ENCODE results near the gene PRG2.

Gene PRG2

DNA sequence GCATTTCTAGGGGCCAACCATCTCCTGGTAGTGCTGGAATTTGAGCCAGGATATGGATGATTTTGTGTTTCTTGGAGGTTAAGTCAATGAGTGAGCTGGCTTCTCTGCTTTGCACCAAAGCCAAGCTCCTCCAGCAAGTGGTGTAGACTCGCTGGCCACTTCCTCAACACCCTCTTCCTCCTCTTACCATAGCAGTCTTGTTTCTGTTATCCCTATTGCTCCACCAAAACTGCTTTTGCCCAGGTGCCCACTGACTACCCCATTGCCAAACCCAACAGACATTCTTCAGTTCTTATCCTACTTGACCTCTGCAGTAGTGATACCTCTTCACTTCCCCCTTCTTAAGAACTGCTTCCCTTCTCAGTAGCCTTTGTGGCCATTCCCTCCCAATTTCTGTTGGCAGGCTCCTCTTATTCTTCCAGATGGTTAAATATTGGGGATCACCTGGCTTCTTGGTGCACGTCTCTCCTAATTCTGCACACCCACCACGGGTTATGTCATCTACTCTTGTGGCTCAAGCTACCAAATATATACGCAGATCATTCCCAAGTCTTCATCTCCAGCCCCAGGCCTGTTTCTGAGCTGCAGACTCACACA lies 7.0 kb upstream of the PRG2 start:
- DNase-seq (ENCODE audit: low read depth in 2 of 2, low spot score in 1 of 2) = no peak

GRCh38 chr11:57396744-57397143 lies 6.3 kb upstream of the PRG2 start:
- no peak for DNase-seq (ENCODE audit: low read depth in 2 of 2, low spot score in 1 of 2)

DNA sequence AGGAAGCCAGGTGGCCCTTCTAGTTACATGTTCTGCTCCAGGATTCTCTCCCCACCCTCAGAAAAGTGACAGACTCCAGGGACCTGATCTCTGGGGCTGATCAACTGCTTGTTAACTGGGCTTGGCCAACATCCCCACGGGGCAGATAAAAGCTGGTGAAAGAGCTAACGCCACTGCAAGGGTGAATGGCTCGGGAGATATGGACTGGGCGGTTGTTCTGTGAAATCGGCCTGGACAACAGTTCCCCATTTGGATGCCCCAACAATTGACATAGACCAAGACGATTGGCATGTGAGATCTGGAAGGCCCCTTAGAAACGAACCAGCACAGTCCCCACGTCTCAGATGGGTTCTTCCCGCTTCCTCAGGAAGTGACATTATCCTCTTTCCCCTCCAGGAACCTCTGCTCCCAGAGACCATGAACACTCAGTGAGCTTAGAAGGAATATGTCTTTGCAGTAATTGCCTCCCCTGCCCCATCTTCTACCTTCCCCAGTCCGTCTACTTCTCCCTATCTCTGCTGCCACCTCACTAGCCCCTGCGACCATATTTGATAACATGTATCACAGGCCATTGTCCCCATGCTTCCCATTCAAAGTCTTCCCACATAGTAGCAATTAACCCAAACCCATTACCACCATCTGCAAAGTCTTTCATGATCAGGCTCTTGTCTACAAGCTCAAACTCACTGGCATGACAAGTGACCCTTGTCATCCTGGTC lies 5.6 kb upstream of the PRG2 start:
- DNase-seq (ENCODE audit: low read depth in 2 of 2, low spot score in 1 of 2) = no peak

GRCh38 chr11:57394203-57394965 lies 3.9 kb upstream of the PRG2 start:
- DNase-seq (ENCODE audit: low read depth in 2 of 2, low spot score in 1 of 2) = no peak

DNA sequence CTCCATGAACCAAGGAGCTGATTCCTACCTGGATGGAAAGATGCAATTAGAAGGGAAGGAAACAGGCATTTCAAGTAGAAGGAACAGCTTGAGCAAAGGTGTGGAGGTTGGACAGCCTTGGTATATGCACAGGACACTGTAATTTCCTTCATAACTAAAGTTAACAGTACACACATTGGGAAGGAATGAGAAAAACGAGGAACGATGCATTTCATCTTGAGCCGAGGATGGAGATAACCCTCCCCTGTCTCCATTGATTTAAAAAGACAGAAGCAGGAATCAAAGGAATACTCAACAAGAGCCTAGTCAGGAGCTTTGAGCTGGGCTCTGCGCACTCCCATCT lies 2.3 kb upstream of the PRG2 start:
- DNase-seq (ENCODE audit: low read depth in 2 of 2, low spot score in 1 of 2) = no peak

GRCh38 chr11:57392066-57392762 lies 1.8 kb upstream of the PRG2 start:
- no peak for DNase-seq (ENCODE audit: low read depth in 2 of 2, low spot score in 1 of 2)

- DNase-seq (ENCODE audit: low read depth in 2 of 2, low spot score in 1 of 2) = no peak
These were observed 1.1 kb upstream of the PRG2 start for GRCh38 chr11:57391539-57391938.

DNA sequence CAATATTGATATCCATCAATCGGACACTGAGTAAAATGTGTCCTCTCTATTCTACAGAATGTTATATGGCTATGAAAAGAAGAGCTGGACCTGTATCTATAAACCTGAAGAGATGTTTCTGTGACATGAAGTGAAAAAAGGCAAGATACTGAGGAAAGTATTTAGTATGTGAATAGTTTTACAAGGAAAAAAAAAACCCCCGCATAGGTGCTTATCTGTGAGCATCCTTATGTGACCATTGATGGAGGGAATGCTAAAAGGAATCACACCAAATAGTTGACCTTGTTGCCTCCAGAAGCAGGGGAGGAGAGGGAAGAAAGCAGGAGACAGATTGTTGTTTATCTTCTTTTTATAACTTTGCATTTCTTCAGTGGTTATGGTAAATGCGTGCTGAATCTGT lies 661 bp upstream of the PRG2 start:
- DNase-seq (ENCODE audit: low read depth in 2 of 2, low spot score in 1 of 2) = no peak

GRCh38 chr11:57387289-57388030 lies 3.0 kb downstream of the PRG2 start:
- DNase-seq (ENCODE audit: low read depth in 2 of 2, low spot score in 1 of 2) = no peak

GRCh38 chr11:57386178-57386940 lies 4.1 kb downstream of the PRG2 start:
- no peak for DNase-seq (ENCODE audit: low read depth in 2 of 2, low spot score in 1 of 2)

GRCh38 chr11:57380975-57381374 lies 9.5 kb downstream of the PRG2 start, which contains the start of gene PRG3:
PRG3 (minus strand) TSS chr11:57381150; CDS start chr11:57380708, 442 bp downstream.
- DNase-seq (ENCODE audit: low read depth in 2 of 2, low spot score in 1 of 2) = no peak

DNA sequence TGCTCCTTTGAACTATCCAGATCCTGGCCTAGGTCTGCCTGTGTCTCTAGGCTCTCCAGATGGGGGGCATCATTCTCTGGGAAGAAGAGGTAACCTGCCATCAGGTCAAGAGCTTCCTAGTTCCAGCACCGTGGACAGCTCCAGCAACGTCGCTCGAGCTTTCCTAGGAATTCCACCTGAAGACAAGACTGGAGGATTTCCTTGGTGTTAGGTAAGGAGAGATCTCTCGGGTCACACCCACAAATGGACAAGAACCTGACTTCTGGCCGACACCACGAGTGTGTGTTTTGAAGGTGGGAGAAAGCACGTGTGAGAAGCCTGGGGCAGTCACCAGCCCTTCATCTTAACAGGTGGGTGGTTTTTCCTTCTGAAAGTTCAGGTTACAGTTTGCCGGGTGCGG lies 10.7 kb downstream of the PRG2 start:
- no peak for DNase-seq (ENCODE audit: low read depth in 2 of 2, low spot score in 1 of 2)

GRCh38 chr11:57378186-57378585 lies 12.3 kb downstream of the PRG2 start:
- DNase-seq (ENCODE audit: low read depth in 2 of 2, low spot score in 1 of 2) = no peak

GRCh38 chr11:57377107-57377506 lies 13.3 kb downstream of the PRG2 start:
- no peak for DNase-seq (ENCODE audit: low read depth in 2 of 2, low spot score in 1 of 2)

GRCh38 chr11:57376095-57377090 lies 14.1 kb downstream of the PRG2 start:
- no peak for DNase-seq (ENCODE audit: low read depth in 2 of 2, low spot score in 1 of 2)

GRCh38 chr11:57375490-57375889 lies 15.0 kb downstream of the PRG2 start:
- DNase-seq (ENCODE audit: low read depth in 2 of 2, low spot score in 1 of 2) = no peak

DNA sequence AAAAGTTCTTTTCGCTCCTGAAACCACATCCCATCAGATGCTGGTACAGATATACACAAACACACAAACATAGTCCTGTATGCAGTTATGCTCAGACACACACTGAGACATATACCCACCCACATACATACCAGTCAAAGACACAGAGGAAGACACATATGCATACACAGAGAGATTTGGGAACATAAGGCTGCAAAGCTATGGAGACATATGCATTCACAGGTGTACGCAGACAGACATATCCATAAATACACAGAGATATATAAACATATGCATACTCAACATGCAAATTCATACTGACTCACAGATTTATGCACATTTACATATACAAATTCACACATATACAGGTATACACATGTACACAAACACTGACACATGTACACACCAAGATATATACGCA lies 15.5 kb downstream of the PRG2 start:
- no peak for DNase-seq (ENCODE audit: low read depth in 2 of 2, low spot score in 1 of 2)

GRCh38 chr11:57373146-57373545 lies 17.3 kb downstream of the PRG2 start:
- DNase-seq (ENCODE audit: low read depth in 2 of 2, low spot score in 1 of 2) = no peak

DNA sequence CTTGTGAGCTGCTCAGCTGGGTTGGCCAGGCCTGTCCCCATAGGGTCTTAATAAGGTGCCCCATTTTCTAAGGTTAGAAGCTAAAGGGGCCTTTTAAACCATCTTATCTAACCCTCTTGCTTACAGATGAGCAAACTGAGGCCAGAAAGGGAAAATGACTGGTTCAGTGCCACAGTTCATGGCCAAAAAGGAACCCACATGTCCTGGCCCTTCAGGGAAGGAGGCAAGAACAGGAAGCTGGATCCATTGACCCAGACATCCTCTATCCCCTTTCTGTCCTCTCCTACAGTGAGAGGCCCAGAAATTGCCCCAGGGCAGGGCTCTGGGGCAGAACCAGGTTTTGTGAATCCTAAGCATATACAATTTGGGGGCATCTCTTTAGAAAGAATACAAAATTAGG lies 19.5 kb downstream of the PRG2 start:
- DNase-seq (ENCODE audit: low read depth in 2 of 2, low spot score in 1 of 2) = no peak

Data from stimulated activated CD8-positive, alpha-beta memory T cell treated with anti-CD3 and anti-CD28 coated beads, Interleukin-4, amount 100 ng/mL, for 4 hours (primary cell).